ENCODE data around the gene ZMYND11.

ZMYND11 gene

DNA sequence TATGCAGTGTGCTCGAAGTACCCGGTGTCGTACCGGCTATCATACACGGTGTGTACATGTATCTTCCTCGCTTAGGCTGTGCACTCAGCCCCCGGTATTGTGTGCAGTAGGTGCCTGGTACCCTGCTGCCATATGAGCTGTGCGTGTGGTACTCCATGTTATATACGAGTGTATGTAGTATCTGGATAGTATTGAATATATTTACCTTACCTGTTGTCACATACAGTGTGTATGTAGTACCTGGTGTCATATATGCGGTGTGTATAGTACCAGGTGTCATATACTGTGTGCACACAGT, 1.2 kb downstream of the ZMYND11 start:
- TF ChIP-seq CTCF (IDR thresholded peaks at IDR 0.05; ENCODE audit: control insufficient read depth, insufficient read depth, low read depth, low read length, missing control alignments): no peak
- H3K4me3 ChIP-seq (ENCODE audit: control insufficient read depth, low read depth, low read length): peak overlapping the region; percentile 79
- no peak for DNase-seq (ENCODE audit: low read depth)

DNA sequence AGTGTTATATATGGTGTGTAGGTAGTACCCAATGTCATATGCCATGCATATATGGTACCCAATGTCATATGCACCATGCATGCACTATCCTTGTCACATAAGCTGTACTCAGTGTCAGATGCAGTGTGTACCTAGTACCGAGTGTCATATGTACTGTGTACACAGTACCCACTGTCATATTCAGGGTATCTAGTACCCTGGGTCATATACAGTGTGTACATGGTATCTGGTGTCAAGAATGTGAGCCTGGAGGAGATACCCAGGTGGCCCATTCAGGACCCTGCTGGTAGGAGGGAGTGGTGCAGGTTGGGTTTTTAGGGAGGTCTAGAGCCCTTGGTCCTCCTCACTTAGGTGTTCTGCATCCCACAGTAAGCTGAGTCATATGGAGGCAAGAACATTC, 1.8 kb downstream of the ZMYND11 start:
- peak overlapping the region; percentile 4; the same call in 1 of the 2 replicates for H3K4me3 ChIP-seq (ENCODE audit: control insufficient read depth, low read depth, low read length)
- DNase-seq (ENCODE audit: low read depth): no peak
- peak; percentile 57 for TF ChIP-seq CTCF (IDR thresholded peaks at IDR 0.05; ENCODE audit: control insufficient read depth, insufficient read depth, low read depth, low read length, missing control alignments)

DNA sequence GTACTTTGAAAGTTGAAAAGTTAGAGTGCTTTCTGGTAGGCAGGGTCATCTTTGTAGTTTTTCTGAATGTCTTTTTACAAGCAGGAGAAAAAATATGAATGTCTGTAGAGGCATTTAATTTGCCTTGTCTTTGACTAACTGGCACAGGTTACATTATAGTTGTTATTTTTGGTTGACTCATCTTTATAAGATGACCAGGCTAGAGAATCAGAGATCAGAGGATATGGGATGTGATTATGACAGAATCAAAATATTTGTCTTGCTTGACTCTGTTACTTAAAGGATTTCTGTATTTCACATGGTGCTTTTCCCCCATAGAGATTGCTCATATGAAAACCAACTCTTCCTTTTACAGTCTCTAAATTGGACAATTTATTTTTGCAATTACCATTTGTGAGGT, 2.4 kb downstream of the ZMYND11 start:
- no peak overlapping the region for H3K4me3 ChIP-seq (ENCODE audit: control insufficient read depth, low read depth, low read length)
- no peak for DNase-seq (ENCODE audit: low read depth)
- TF ChIP-seq CTCF (IDR thresholded peaks at IDR 0.05; ENCODE audit: control insufficient read depth, insufficient read depth, low read depth, low read length, missing control alignments): no peak

- no peak for TF ChIP-seq CTCF (IDR thresholded peaks at IDR 0.05; ENCODE audit: control insufficient read depth, insufficient read depth, low read depth, low read length, missing control alignments)
- no peak for DNase-seq (ENCODE audit: low read depth)
- H3K4me3 ChIP-seq (ENCODE audit: control insufficient read depth, low read depth, low read length): no peak overlapping the region
Measured at GRCh38 chr10:142371-142770, 7.1 kb downstream of the ZMYND11 start.

DNA sequence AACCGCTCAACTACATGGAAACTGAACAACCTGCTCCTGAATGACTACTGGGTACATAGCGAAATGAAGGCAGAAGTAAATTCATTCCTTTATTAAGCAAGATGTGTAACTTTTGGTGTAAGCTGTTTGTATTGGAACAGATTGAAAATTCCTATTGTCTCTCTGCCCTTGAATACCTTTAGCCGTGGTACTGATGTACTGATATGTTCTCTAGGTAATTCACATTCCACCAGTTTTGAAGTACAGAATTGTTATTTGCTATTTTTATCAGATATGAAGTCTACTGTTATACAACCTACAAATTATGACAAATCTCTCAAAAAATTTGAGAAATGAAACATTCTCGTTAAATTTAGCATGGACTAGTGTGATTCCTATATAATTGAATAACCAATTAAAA, 17.7 kb downstream of the ZMYND11 start:
- DNase-seq (ENCODE audit: low read depth): no peak
- no peak for TF ChIP-seq CTCF (IDR thresholded peaks at IDR 0.05; ENCODE audit: control insufficient read depth, insufficient read depth, low read depth, low read length, missing control alignments)
- H3K4me3 ChIP-seq (ENCODE audit: control insufficient read depth, low read depth, low read length): no peak overlapping the region

- DNase-seq (ENCODE audit: low read depth): no peak
- no peak overlapping the region for H3K4me3 ChIP-seq (ENCODE audit: control insufficient read depth, low read depth, low read length)
- no peak for TF ChIP-seq CTCF (IDR thresholded peaks at IDR 0.05; ENCODE audit: control insufficient read depth, insufficient read depth, low read depth, low read length, missing control alignments)
Measured at GRCh38 chr10:154348-154747, 19.1 kb downstream of the ZMYND11 start.

GRCh38 chr10:167383-167782, 32.1 kb downstream of the ZMYND11 start:
- no peak for TF ChIP-seq CTCF (IDR thresholded peaks at IDR 0.05; ENCODE audit: control insufficient read depth, insufficient read depth, low read depth, low read length, missing control alignments)
- DNase-seq (ENCODE audit: low read depth): no peak
- H3K4me3 ChIP-seq (ENCODE audit: control insufficient read depth, low read depth, low read length): no peak overlapping the region
